Spleen (tissue), 11 donors: ENCODE measurements around the gene NXPH3. TPM values are rescaled to one million over a fixed set of nuclear protein-coding genes. Genes with fewer than 3 reads are reported as not detected.

Experiments used
- DNase-seq: peaks from one replicate; pipeline ENCODE4 v3.0.0-alpha.2; 2020
- H3K27ac ChIP-seq, 8 donors: fragments of 200-600 bp; sonication (generic) in 7 of 8; 1 replicate in 4 of 8; 2 replicates in 4 of 8; pipeline versions ENCODE4 v1.5.0 to v1.8.0; 2016 to 2021; ENCODE audit warnings: inconsistent platforms in 4 of 8, mild to moderate bottlenecking in 4 of 8, moderate library complexity in 1 of 8
- H3K27me3 ChIP-seq, 7 donors: fragments of 200-600 bp; sonication (generic) in 6 of 7; replicated peaks in 1 of 7; 1 replicate in 4 of 7; 2 replicates in 3 of 7; pipeline versions ENCODE4 v1.5.0 to v1.8.0; 2016 to 2021; ENCODE audit warnings: inconsistent platforms in 3 of 7, mild to moderate bottlenecking in 1 of 7
- H3K36me3 ChIP-seq, 6 donors: fragments of 200-600 bp; sonication (generic) in 5 of 6; 1 replicate in 4 of 6; 2 replicates in 2 of 6; pipeline versions ENCODE4 v1.5.0 to v1.8.0; 2016 to 2021; ENCODE audit warnings: inconsistent platforms in 2 of 6
- H3K4me1 ChIP-seq, 6 donors: fragments of 200-600 bp; sonication (generic) in 5 of 6; 1 replicate in 3 of 6; 2 replicates in 3 of 6; pipeline versions ENCODE4 v1.5.0 to v1.8.0; 2016 to 2021; ENCODE audit warnings: inconsistent platforms in 3 of 6
- H3K4me3 ChIP-seq, 8 donors: fragments of 200-600 bp; sonication (generic) in 7 of 8; 1 replicate in 4 of 8; 2 replicates in 4 of 8; pipeline versions ENCODE4 v1.5.0 to v1.8.0; 2016 to 2021; ENCODE audit warnings: inconsistent platforms in 4 of 8, mild to moderate bottlenecking in 4 of 8, moderate library complexity in 2 of 8
- H3K9me3 ChIP-seq, 8 donors: fragments of 200-600 bp; sonication (generic) in 7 of 8; 1 replicate in 4 of 8; 2 replicates in 4 of 8; pipeline versions ENCODE4 v1.5.0 to v1.8.0; 2016 to 2021; ENCODE audit warnings: inconsistent platforms in 4 of 8
- CTCF ChIP-seq, 11 experiments: fragments of 200-600 bp in 7 of 11; fragments of 450-650 bp in 4 of 11; sonication (generic) in 4 of 11; IDR thresholded peaks in 8 of 11; conservative IDR thresholded peaks in 3 of 11; 1 replicate in 7 of 11; 2 replicates in 4 of 11; pipeline versions ENCODE4 v1.4.0 to v1.8.0; 2016 to 2021; ENCODE audit warnings: antibody characterized with exemption in 11 of 11, inconsistent platforms in 4 of 11, mild to moderate bottlenecking in 1 of 11
- POLR2A ChIP-seq, 3 donors: fragments of 450-650 bp; IDR thresholded peaks; one replicate each; pipeline ENCODE4 v1.5.1; 2017; ENCODE audit warnings: antibody characterized with exemption in 3 of 3, mild to moderate bottlenecking in 1 of 3
- POLR2AphosphoS5 ChIP-seq, 3 donors: sonication (generic); formaldehyde crosslinking; IDR thresholded peaks; one replicate each; pipeline ENCODE4 v1.5.1; 2017; ENCODE audit warnings: antibody characterized with exemption in 3 of 3
- WGBS, 5 donors: extraction: QIAGEN DNeasy Blood & Tissue Kit in 3 of 5; methylation state at CpG; one replicate each; pipeline versions ENCODE4 v1.1.5 to v1.1.7; 2013 to 2018; 5-methylcytosine and 5-hydroxymethylcytosine counted together
- intact Hi-C: fragments of 100-400 bp; cut with DNase I; formaldehyde crosslinking; loops from one replicate; pipeline ENCODE4 v1.15.0; 2023; ENCODE audit warnings: low total_unique reads
- polyA plus RNA-seq, 3 donors: library from polyadenylated mRNA; stranded (reverse); fragments of 200-250 nt; gene quantifications; one replicate each; pipeline ENCODE4 v1.2.1, GENCODE V29; 2013
- total RNA-seq, 7 donors: library from RNA; depleted of rRNA in 3 of 7; stranded (reverse); fragments of >200 nt in 3 of 7; fragmentation: NEBNext Ultra II Directional in 4 of 7; extraction: Animal tissue kit (Norgen Biotek cat#: 25700) in 4 of 7; gene quantifications; one replicate each; pipeline versions ENCODE4 v1.1.0 to v1.2.1, GENCODE V29; 2016 to 2021
- donor health status: healthy with polysubstance abuse.
- donor health status: DM: no; HTN: no; CAD: no; lungs with moderate emphysema.
- donor health status: DM: no; HTN: no; CAD: no.
- donor health status: Bipolar disorder and iron deficiency.
- donor health status: healthy.
- donor health status: DM: no; HTN: no; CAD: no.
- donor health status: DM: yes; HTN: yes; CAD: no.

NXPH3 gene
- total and polyA plus RNA-seq, 10 donors, result 0.37 to 3.3 (median 1.4) TPM

- H3K27me3 ChIP-seq, result no peaks in the 10 kb centered on the region
- peak overlapping the region in 3 of 8 donors; percentile 1 to 14 (median 3) for H3K27ac ChIP-seq
- H3K4me3 ChIP-seq, result no peak overlapping the region
- 55 to 83% (median 64%) methylated on average over 3 of the region's 3 CpGs for WGBS, 5 donors
- H3K36me3 ChIP-seq, result peaks cover 0 to 100% (median 75%) of the 10 kb centered on the region in 6 donors
- peaks cover 0 to 39% (median 26%) of the 10 kb centered on the region in 6 donors for H3K4me1 ChIP-seq
- DNase-seq, result no peak
- intact Hi-C loops, result no loop called here
- TF ChIP-seq POLR2A (IDR thresholded peaks at IDR 0.05) (no peak), CTCF (IDR thresholded peaks at IDR 0.05 in 8 of 11, conservative IDR thresholded peaks at IDR 0.05 in 3 of 11) (no peak), POLR2AphosphoS5 (IDR thresholded peaks at IDR 0.05) (no peak)
- no peaks in the 10 kb centered on the region for H3K9me3 ChIP-seq
Measured at GRCh38 chr17:49618028-49618611, 42.4 kb downstream of the NXPH3 start.

DNA sequence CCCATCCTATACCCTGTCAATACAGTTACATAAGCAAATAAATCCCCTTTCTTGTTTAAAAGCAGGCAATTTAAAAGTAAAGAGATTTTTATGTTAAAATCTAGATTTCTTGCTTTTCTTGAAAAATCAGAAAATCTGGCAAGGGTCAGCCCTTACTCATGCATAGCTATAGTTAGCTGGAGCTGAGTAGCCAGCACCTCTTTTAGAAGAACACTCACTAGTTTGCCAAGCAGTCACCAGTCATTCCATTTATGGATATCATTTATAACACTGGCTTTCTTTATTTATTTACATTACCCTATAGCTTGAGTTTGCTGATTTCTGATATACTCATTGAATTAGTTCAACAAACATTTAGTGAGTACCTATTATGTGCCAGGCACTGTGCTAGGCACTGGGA lies 45.7 kb downstream of the NXPH3 start:
- no peaks in the 10 kb centered on the region for H3K9me3 ChIP-seq
- H3K27me3 ChIP-seq, result no peaks in the 10 kb centered on the region
- no peak overlapping the region for H3K4me3 ChIP-seq
- H3K27ac ChIP-seq, result peak overlapping the region in 1 of 8 donors; percentile 2
- peaks cover 0 to 37% (median 23%) of the 10 kb centered on the region in 6 donors for H3K4me1 ChIP-seq
- peaks cover 0 to 89% (median 59%) of the 10 kb centered on the region in 6 donors for H3K36me3 ChIP-seq
- intact Hi-C loops, result no loop called here
- DNase-seq, result no peak
- no peak for TF ChIP-seq POLR2A (IDR thresholded peaks at IDR 0.05)
- TF ChIP-seq POLR2AphosphoS5 (IDR thresholded peaks at IDR 0.05), result no peak
- no peak for TF ChIP-seq CTCF (IDR thresholded peaks at IDR 0.05 in 8 of 11, conservative IDR thresholded peaks at IDR 0.05 in 3 of 11)

GRCh38 chr17:49621946-49622529 lies 46.4 kb downstream of the NXPH3 start:
- no peak for DNase-seq
- WGBS, 5 donors, result 48 to 54% (median 51%) methylated on average over 2 of the region's 2 CpGs
- Histone ChIP-seq H3K36me3 (peaks cover 0 to 86% (median 53%) of the 10 kb centered on the region in 6 donors), H3K4me3 (no peak overlapping the region), H3K27ac (peak overlapping the region in 1 of 8 donors; percentile 2), H3K4me1 (peaks cover 0 to 30% (median 17%) of the 10 kb centered on the region in 6 donors), H3K9me3 (no peaks in the 10 kb centered on the region), H3K27me3 (no peaks in the 10 kb centered on the region)
- intact Hi-C loops, result no loop called here
- TF ChIP-seq POLR2A (IDR thresholded peaks at IDR 0.05) (no peak), CTCF (IDR thresholded peaks at IDR 0.05 in 8 of 11, conservative IDR thresholded peaks at IDR 0.05 in 3 of 11) (no peak), POLR2AphosphoS5 (IDR thresholded peaks at IDR 0.05) (no peak)

- H3K4me3 ChIP-seq, result no peak overlapping the region
- peaks cover 0 to 58% (median 27%) of the 10 kb centered on the region in 6 donors for H3K36me3 ChIP-seq
- no peaks in the 10 kb centered on the region for H3K9me3 ChIP-seq
- intact Hi-C loops, result no loop called here
- peaks cover 0 to 32% (median 13%) of the 10 kb centered on the region in 6 donors for H3K4me1 ChIP-seq
- 77 to 93% (median 92%) methylated on average over 3 of the region's 3 CpGs for WGBS, 5 donors
- TF ChIP-seq POLR2AphosphoS5 (IDR thresholded peaks at IDR 0.05) (no peak), CTCF (IDR thresholded peaks at IDR 0.05 in 8 of 11, conservative IDR thresholded peaks at IDR 0.05 in 3 of 11) (no peak), POLR2A (IDR thresholded peaks at IDR 0.05) (no peak)
- no peak for DNase-seq
- no peak overlapping the region for H3K27ac ChIP-seq
- no peaks in the 10 kb centered on the region for H3K27me3 ChIP-seq
Measured at GRCh38 chr17:49624896-49625295, 49.2 kb downstream of the NXPH3 start.
